Hepatocyte (in vitro differentiated cells): ENCODE results near the gene SH3BGRL2. TPM values are rescaled to one million over a fixed set of nuclear protein-coding genes. Genes with fewer than 3 reads are reported as not detected.
"Not testable (repeated sequence)": the region's sequence is repeated elsewhere in the genome, so short reads cannot be mapped to it uniquely, and the experiment has no call there.

ENCODE experiments used
- DNase-seq: peaks from one replicate; pipeline ENCODE4 v3.0.0-alpha.2; 2016; ENCODE audit warnings: low spot score
- H2AFZ ChIP-seq: fragments of 200-600 bp; sonication (generic); 2 replicates; pipeline ENCODE4 v1.6.0; 2016; ENCODE audit warnings: antibody characterized with exemption, mild to moderate bottlenecking
- H3K27ac ChIP-seq: fragments of 200-600 bp; sonication (generic); 2 replicates; pipeline ENCODE4 v1.5.1; 2016; ENCODE audit warnings: mild to moderate bottlenecking
- H3K27me3 ChIP-seq: fragments of 200-600 bp; sonication (generic); 2 replicates; pipeline ENCODE4 v1.6.1; 2016
- H3K36me3 ChIP-seq: fragments of 200-600 bp; sonication (generic); replicated peaks from 2 replicates; pipeline ENCODE4 v1.5.1; 2016; ENCODE audit warnings: low read depth; ENCODE audit not compliant: insufficient read depth
- H3K4me1 ChIP-seq: fragments of 200-600 bp; sonication (generic); 2 replicates; pipeline ENCODE4 v1.5.1; 2016; ENCODE audit warnings: mild to moderate bottlenecking, moderate library complexity; ENCODE audit not compliant: insufficient read depth
- H3K4me2 ChIP-seq: fragments of 200-600 bp; sonication (generic); 2 replicates; pipeline ENCODE4 v1.6.0; 2016
- H3K4me3 ChIP-seq: fragments of 200-600 bp; sonication (generic); 2 replicates; pipeline ENCODE4 v1.5.1; 2016; ENCODE audit warnings: mild to moderate bottlenecking
- H3K79me2 ChIP-seq: fragments of 200-600 bp; sonication (generic); 2 replicates; pipeline ENCODE4 v1.6.0; 2017; ENCODE audit warnings: mild to moderate bottlenecking
- H3K9me2 ChIP-seq: fragments of 200-600 bp; sonication (generic); replicated peaks from 2 replicates; pipeline ENCODE4 v1.6.0; 2017; ENCODE audit warnings: mild to moderate bottlenecking; ENCODE audit not compliant: insufficient read depth
- H3K9me3 ChIP-seq: fragments of 200-600 bp; sonication (generic); 2 replicates; pipeline ENCODE4 v1.5.1; 2016; ENCODE audit warnings: low read depth, mild to moderate bottlenecking
- H4K20me1 ChIP-seq: fragments of 200-600 bp; sonication (generic); 2 replicates; pipeline ENCODE4 v1.6.0; 2016; ENCODE audit warnings: mild to moderate bottlenecking; ENCODE audit not compliant: insufficient read depth, poor library complexity, severe bottlenecking
- CTCF ChIP-seq: fragments of 200-600 bp; sonication (generic); IDR thresholded peaks from 2 replicates; pipeline ENCODE4 v1.5.1; 2016; ENCODE audit warnings: antibody characterized with exemption, mild to moderate bottlenecking; ENCODE audit not compliant: poor library complexity
- EZH2 ChIP-seq: fragments of 200-600 bp; sonication (generic); IDR thresholded peaks from 2 replicates; pipeline ENCODE4 v1.6.1; 2016; ENCODE audit warnings: antibody characterized with exemption, mild to moderate bottlenecking, borderline replicate concordance
- EZH2phosphoT487 ChIP-seq: fragments of 200-600 bp; sonication (generic); IDR thresholded peaks from one replicate; pipeline ENCODE4 v1.6.1; 2018; ENCODE audit warnings: antibody characterized with exemption, mild to moderate bottlenecking, low read depth, moderate library complexity; ENCODE audit not compliant: unreplicated experiment, severe bottlenecking
- WGBS: methylation state at CpG from one replicate; pipeline ENCODE4 v1.1.6; 2016; ENCODE audit warnings: low lambda C conversion rate; ENCODE audit errors: missing lambda C conversion rate; 5-methylcytosine and 5-hydroxymethylcytosine counted together
- polyA plus RNA-seq: library from polyadenylated mRNA; unstranded; fragments of >200 nt; fragmentation: Nextera tagmentation; extraction: Ambion mirVana; gene quantifications from 2 replicates; pipeline ENCODE4 v1.2.1, GENCODE V29; 2016
- total RNA-seq: library from RNA; depleted of rRNA; stranded (reverse); fragments of >200 nt; gene quantifications from 2 replicates; pipeline ENCODE4 v1.2.3, GENCODE V29; 2014

SH3BGRL2 gene
- total and polyA plus RNA-seq, 2 experiments from 2014 or later = 24.1 to 71.4 TPM

GRCh38 chr6:79649016-79649415, 17.9 kb downstream of the SH3BGRL2 start:
- peaks cover 12% of the 10 kb centered on the region for H3K4me1 ChIP-seq
- peaks cover 93% of the 10 kb centered on the region for H3K79me2 ChIP-seq
- H3K4me2 ChIP-seq = no peak overlapping the region
- H3K4me3 ChIP-seq = no peak overlapping the region
- DNase-seq = no peak
- H3K27me3 ChIP-seq = no peaks in the 10 kb centered on the region
- TF ChIP-seq EZH2 = no peak
- TF ChIP-seq CTCF = no peak
- no peak for TF ChIP-seq EZH2phosphoT487
- peak overlapping the region; percentile 22 for H3K27ac ChIP-seq
- no peaks in the 10 kb centered on the region for H3K9me2 ChIP-seq
- H2AFZ ChIP-seq = no peak overlapping the region
- peaks cover 5% of the 10 kb centered on the region for H4K20me1 ChIP-seq
- no peaks in the 10 kb centered on the region for H3K36me3 ChIP-seq
- H3K9me3 ChIP-seq = no peaks in the 10 kb centered on the region

GRCh38 chr6:79650950-79651349, 19.8 kb downstream of the SH3BGRL2 start:
- no peak overlapping the region for H2AFZ ChIP-seq
- no peak overlapping the region for H3K27ac ChIP-seq
- no peak for TF ChIP-seq EZH2phosphoT487
- TF ChIP-seq CTCF = no peak
- TF ChIP-seq EZH2 = no peak
- peaks cover 90% of the 10 kb centered on the region for H3K79me2 ChIP-seq
- H3K4me1 ChIP-seq = peaks cover 7% of the 10 kb centered on the region
- no peaks in the 10 kb centered on the region for H3K27me3 ChIP-seq
- H3K9me3 ChIP-seq = no peaks in the 10 kb centered on the region
- H3K4me2 ChIP-seq = no peak overlapping the region
- no peak for DNase-seq
- H3K4me3 ChIP-seq = no peak overlapping the region
- no peaks in the 10 kb centered on the region for H3K36me3 ChIP-seq
- 76% methylated on average over 3 of the region's 3 CpGs for WGBS
- H4K20me1 ChIP-seq = peaks cover 5% of the 10 kb centered on the region
- H3K9me2 ChIP-seq = no peaks in the 10 kb centered on the region

- Histone ChIP-seq H3K27ac (no peak overlapping the region), H4K20me1 (peaks cover 5% of the 10 kb centered on the region), H2AFZ (no peak overlapping the region), H3K36me3 (no peaks in the 10 kb centered on the region), H3K27me3 (no peaks in the 10 kb centered on the region), H3K4me1 (no peaks in the 10 kb centered on the region), H3K4me3 (no peak overlapping the region), H3K4me2 (no peak overlapping the region), H3K9me3 (no peaks in the 10 kb centered on the region), H3K79me2 (peaks cover 81% of the 10 kb centered on the region), H3K9me2 (no peaks in the 10 kb centered on the region)
- 95% methylated on average over 3 of the region's 3 CpGs for WGBS
- TF ChIP-seq CTCF (no peak), EZH2 (no peak), EZH2phosphoT487 (no peak)
- DNase-seq = no peak
Observed at GRCh38 chr6:79656134-79656533, 25.0 kb downstream of the SH3BGRL2 start.

GRCh38 chr6:79657238-79657637, 26.1 kb downstream of the SH3BGRL2 start:
- WGBS = 91% methylated on average over 1 of the region's 1 CpG
- no peaks in the 10 kb centered on the region for H3K4me1 ChIP-seq
- no peak for TF ChIP-seq CTCF
- TF ChIP-seq EZH2phosphoT487 = no peak
- TF ChIP-seq EZH2 = no peak

GRCh38 chr6:79663655-79664054, 32.5 kb downstream of the SH3BGRL2 start:
- H3K27ac ChIP-seq, H3K9me2 ChIP-seq, H3K4me2 ChIP-seq, H3K36me3 ChIP-seq, H3K27me3 ChIP-seq, H3K9me3 ChIP-seq, H3K4me1 ChIP-seq, H3K4me3 ChIP-seq, H4K20me1 ChIP-seq, H2AFZ ChIP-seq: not testable (repeated sequence)
- DNase-seq = peak; percentile 53
- peaks cover 71% of the 10 kb centered on the region for H3K79me2 ChIP-seq
- WGBS = 54% methylated on average over 6 of the region's 6 CpGs

More at GRCh38 chr6:79657238-79657637, 26.1 kb downstream of the SH3BGRL2 start:
- Histone ChIP-seq H3K27ac (no peak overlapping the region), H3K27me3 (no peaks in the 10 kb centered on the region), H3K79me2 (peaks cover 77% of the 10 kb centered on the region), H3K4me2 (no peak overlapping the region), H3K9me2 (no peaks in the 10 kb centered on the region), H3K9me3 (no peaks in the 10 kb centered on the region), H2AFZ (no peak overlapping the region), H4K20me1 (peaks cover 1% of the 10 kb centered on the region), H3K36me3 (no peaks in the 10 kb centered on the region), H3K4me3 (no peak overlapping the region)
- DNase-seq = no peak
